Transverse colon (tissue), 4 donors: ENCODE measurements around the gene ZNF865. TPM values are rescaled to one million over a fixed set of nuclear protein-coding genes. Genes with fewer than 3 reads are reported as not detected.

ENCODE experiments used
- DNase-seq: peaks from one replicate; pipeline ENCODE4 v3.0.0-alpha.2; 2019
- H3K27ac ChIP-seq, 4 donors: fragments of 200-600 bp; sonication (generic); 2 replicates each; pipeline ENCODE4 v1.5.1; 2016 to 2018; ENCODE audit warnings: inconsistent platforms in 4 of 4
- H3K27me3 ChIP-seq: fragments of 200-600 bp; sonication (generic); 2 replicates; pipeline ENCODE4 v1.5.1; 2017; ENCODE audit warnings: inconsistent platforms
- H3K36me3 ChIP-seq, 4 donors: fragments of 200-600 bp; sonication (generic); 2 replicates each; pipeline ENCODE4 v1.5.1; 2017 to 2019; ENCODE audit warnings: inconsistent platforms in 4 of 4
- H3K4me1 ChIP-seq, 4 donors: fragments of 200-600 bp; sonication (generic); 2 replicates each; pipeline ENCODE4 v1.5.1; 2017 to 2020; ENCODE audit warnings: inconsistent platforms in 4 of 4
- H3K4me3 ChIP-seq, 4 donors: fragments of 200-600 bp; sonication (generic); 1 replicate in 1 of 4; 2 replicates in 3 of 4; pipeline versions ENCODE4 v1.5.1 to v1.6.1; 2017 to 2019; ENCODE audit warnings: inconsistent platforms in 4 of 4
- H3K9me3 ChIP-seq, 2 donors: fragments of 200-600 bp; sonication (generic); 2 replicates each; pipeline ENCODE4 v1.5.1; 2017 to 2019; ENCODE audit warnings: inconsistent platforms in 2 of 2
- EP300 ChIP-seq: sonication (generic); formaldehyde crosslinking; IDR thresholded peaks from one replicate; pipeline ENCODE4 v1.6.1; 2017; ENCODE audit warnings: antibody characterized with exemption, low read depth
- POLR2A ChIP-seq: fragments of 450-650 bp; IDR thresholded peaks from one replicate; pipeline ENCODE4 v1.6.1; 2016; ENCODE audit warnings: antibody characterized with exemption, mild to moderate bottlenecking, moderate library complexity
- POLR2AphosphoS5 ChIP-seq, 3 donors: sonication (generic); formaldehyde crosslinking; IDR thresholded peaks; one replicate each; pipeline ENCODE4 v1.6.1; 2016; ENCODE audit warnings: antibody characterized with exemption in 3 of 3
- WGBS, 2 donors: methylation state at CpG; one replicate each; pipeline ENCODE4 v1.1.5; 2018; ENCODE audit warnings: low coverage in 1 of 2; 5-methylcytosine and 5-hydroxymethylcytosine counted together
- in situ Hi-C, 4 donors: fragments of 200-750 bp; cut with MboI; loops; one replicate each; pipeline versions ENCODE4 v1.15.0 to v1.15.1; 2017; ENCODE audit warnings: low sequenced_read_pairs in 3 of 4, low pct_ligation_motif_present in 1 of 4, low pct_unique_long_range_greater_than_20kb in 1 of 4
- intact Hi-C: fragments of 100-400 bp; cut with DNase I; formaldehyde crosslinking; loops from one replicate; pipeline ENCODE4 v1.15.1; 2023; ENCODE audit warnings: low total_unique reads
- total RNA-seq, 4 donors: library from RNA; depleted of rRNA; stranded (reverse); fragments of >200 nt; gene quantifications; one replicate each; pipeline ENCODE4 v1.1.0, GENCODE V29; 2016
- TF ChIP-seq, protein P1 (sequence below), 5 experiments: fragments of 200-600 bp in 3 of 5; fragments of 450-650 bp in 2 of 5; sonication (generic) in 3 of 5; IDR thresholded peaks; 1 replicate in 2 of 5; 2 replicates in 3 of 5; pipeline ENCODE4 v1.5.1; 2016 to 2017; ENCODE audit warnings: antibody characterized with exemption in 5 of 5, inconsistent platforms in 3 of 5, mild to moderate bottlenecking in 2 of 5, moderate library complexity in 1 of 5

ZNF865 gene
- total RNA-seq, 4 donors from 2014 or later, result 8.3 to 50.1 (median 13.4) TPM

DNA sequence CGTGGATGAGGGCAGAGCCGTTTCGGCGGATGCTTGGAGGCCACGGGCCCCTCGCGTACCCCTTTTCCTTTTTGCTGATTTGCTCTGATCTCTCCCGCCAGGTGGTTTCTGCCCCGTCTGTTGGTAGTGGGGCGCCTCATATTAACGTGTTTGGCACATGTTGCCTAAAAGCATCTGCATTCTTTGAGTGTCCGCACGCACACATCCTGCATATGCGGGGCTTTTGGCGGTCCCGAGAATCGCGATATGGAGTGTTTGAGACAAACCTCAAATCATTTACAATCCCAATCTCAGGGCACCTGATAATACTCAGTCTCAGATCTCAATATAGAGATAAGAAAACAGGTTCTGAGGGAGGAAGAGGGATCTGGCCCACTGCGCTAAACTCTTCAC lies 50.2 kb downstream of the ZNF865 start:
- no peak for DNase-seq
- TF ChIP-seq POLR2A, result no peak
- Histone ChIP-seq H3K36me3 (peaks cover 0 to 6% (median 0%) of the 10 kb centered on the region in 4 donors), H3K27ac (peak overlapping the region; percentile 93 to 100 (median 99)), H3K4me3 (peak overlapping the region; percentile 66 to 96 (median 92)), H3K9me3 (no peaks in the 10 kb centered on the region), H3K27me3 (no peaks in the 10 kb centered on the region), H3K4me1 (peaks cover 32 to 49% (median 41%) of the 10 kb centered on the region in 4 donors)
- in situ Hi-C loops, result no loop called here
- intact Hi-C loops, result loop anchor here (10.0 kb wide), 1 partner anchor 271 kb away; the partner anchor contains the start of genes RPL28 and TMEM238
- WGBS, 2 donors, result 0% methylated on average over 1 to 19 of the region's 19 CpGs

DNA sequence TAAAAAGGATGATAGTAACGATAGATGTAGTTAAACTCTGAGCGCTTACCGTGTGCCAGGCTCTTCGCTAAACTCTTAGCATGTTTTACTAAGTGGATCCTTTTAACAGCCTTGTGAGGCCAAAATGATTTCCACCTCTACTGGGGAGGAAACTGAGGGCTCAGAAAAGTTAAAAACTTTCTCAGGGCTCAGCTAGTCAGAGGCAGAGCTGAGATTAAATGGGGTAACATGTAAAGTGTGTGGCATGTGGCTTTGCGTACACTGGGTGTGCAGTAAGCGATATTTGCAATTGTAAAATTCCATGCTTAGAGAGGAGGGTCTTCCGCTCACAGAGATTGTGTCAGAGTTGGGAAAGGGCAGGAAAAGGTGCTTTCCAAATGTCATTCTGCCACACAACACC lies 51.1 kb downstream of the ZNF865 start:
- no peaks in the 10 kb centered on the region for H3K27me3 ChIP-seq
- H3K4me1 ChIP-seq, result peaks cover 32 to 49% (median 41%) of the 10 kb centered on the region in 4 donors
- TF ChIP-seq, protein P1, sequence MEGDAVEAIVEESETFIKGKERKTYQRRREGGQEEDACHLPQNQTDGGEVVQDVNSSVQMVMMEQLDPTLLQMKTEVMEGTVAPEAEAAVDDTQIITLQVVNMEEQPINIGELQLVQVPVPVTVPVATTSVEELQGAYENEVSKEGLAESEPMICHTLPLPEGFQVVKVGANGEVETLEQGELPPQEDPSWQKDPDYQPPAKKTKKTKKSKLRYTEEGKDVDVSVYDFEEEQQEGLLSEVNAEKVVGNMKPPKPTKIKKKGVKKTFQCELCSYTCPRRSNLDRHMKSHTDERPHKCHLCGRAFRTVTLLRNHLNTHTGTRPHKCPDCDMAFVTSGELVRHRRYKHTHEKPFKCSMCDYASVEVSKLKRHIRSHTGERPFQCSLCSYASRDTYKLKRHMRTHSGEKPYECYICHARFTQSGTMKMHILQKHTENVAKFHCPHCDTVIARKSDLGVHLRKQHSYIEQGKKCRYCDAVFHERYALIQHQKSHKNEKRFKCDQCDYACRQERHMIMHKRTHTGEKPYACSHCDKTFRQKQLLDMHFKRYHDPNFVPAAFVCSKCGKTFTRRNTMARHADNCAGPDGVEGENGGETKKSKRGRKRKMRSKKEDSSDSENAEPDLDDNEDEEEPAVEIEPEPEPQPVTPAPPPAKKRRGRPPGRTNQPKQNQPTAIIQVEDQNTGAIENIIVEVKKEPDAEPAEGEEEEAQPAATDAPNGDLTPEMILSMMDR (IDR thresholded peaks at IDR 0.05), result no peak
- TF ChIP-seq POLR2AphosphoS5 (IDR thresholded peaks at IDR 0.05) (no peak), POLR2A (no peak), EP300 (no peak)
- peaks cover 0 to 14% (median 3%) of the 10 kb centered on the region in 4 donors for H3K36me3 ChIP-seq
- WGBS, 2 donors, result 39 to 44% methylated on average over 7 of the region's 7 CpGs
- H3K4me3 ChIP-seq, result peak overlapping the region in 3 of 4 donors; percentile 66 to 93 (median 92)
- no peaks in the 10 kb centered on the region for H3K9me3 ChIP-seq
- intact Hi-C loops (loop anchor here (10.0 kb wide), 1 partner anchor 272 kb away; the partner anchor contains the start of genes RPL28 and TMEM238), in situ Hi-C loops (no loop called here)
- DNase-seq, result no peak
- H3K27ac ChIP-seq, result peak overlapping the region in 2 of 4 donors; percentile 9 to 18

DNA sequence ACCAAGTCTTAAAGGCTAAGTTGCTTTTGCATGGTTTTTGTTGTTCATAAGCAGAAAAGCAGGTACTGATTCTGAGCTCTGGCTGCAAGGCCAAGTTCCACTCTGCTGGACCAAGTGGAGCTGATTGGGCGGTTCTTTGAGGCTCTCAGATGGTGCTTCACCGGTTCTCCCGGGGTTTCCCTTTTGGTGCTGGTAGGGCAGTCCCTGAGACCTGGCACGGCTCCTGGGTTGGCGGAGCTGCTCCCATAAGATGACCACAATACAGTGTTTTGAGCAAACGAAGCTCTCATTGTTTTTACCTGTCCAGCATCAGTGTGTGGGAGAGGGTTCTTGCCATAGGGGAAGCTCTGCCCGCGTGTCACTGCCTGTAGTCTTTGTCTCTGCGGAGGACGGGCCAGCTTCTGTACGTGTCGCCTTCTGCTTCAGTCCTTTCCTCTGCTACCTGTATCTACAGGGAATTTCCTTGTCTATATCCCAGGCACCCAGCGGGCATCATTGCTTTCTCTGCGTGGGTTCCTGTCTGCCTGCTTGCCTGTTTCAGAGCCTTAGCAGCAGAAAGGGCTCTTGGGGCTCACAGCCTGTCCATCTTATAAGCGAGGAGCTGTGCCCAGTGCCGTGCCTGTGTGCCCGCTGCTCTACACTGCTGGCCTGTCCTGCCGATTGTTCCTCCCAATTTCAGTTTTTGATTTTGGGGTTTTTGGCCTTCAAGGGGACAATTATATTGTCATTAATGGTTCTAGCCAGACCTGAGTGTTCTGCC lies 51.7 kb downstream of the ZNF865 start:
- Histone ChIP-seq H3K27me3 (no peaks in the 10 kb centered on the region), H3K4me1 (peaks cover 32 to 49% (median 41%) of the 10 kb centered on the region in 4 donors), H3K4me3 (peak overlapping the region in 2 of 4 donors; percentile 66 to 93), H3K9me3 (no peaks in the 10 kb centered on the region), H3K36me3 (peaks cover 0 to 20% (median 5%) of the 10 kb centered on the region in 4 donors), H3K27ac (peak overlapping the region in 2 of 4 donors; percentile 9 to 18)
- WGBS, 2 donors, result 6 to 22% methylated on average over 3 to 18 of the region's 18 CpGs
- TF ChIP-seq EP300 (no peak), POLR2A (no peak), POLR2AphosphoS5 (IDR thresholded peaks at IDR 0.05) (no peak)
- TF ChIP-seq, protein P1 (IDR thresholded peaks at IDR 0.05), result no peak
- no peak for DNase-seq
- intact Hi-C loops (loop anchor here (10.0 kb wide), 1 partner anchor 272 kb away; the partner anchor contains the start of genes RPL28 and TMEM238), in situ Hi-C loops (no loop called here)

DNA sequence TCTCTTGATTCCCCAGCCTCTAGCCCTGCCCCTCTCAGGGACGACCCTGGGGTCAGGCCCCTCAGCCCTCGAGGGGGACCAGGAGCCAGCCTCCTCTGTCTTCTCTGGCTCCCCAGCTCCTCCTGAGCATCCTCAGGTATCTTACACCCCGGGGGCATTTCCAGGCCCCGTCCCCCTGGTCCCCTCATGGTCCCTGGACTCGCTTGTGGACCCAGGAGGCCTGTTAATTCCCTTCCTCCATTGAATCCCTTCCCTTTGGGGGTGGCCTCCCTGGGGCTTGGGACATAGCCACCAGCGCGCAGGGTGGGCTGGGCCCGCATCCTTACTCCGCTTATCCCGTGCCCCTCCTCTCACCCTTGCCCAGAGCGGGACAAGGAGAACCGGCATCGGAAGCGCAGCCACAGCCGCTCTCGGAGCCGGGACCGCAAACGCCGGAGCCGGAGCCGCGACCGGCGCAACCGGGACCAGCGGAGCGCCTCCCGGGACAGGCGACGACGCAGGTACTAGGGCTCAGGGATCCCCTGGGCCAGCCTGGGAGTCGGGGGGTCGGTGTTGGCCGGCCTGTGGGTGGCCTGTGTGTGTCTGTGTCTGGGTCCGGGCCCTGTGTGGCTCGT lies 53.5 kb downstream of the ZNF865 start:
- in situ Hi-C loops, result no loop called here
- TF ChIP-seq POLR2AphosphoS5 (IDR thresholded peaks at IDR 0.05), result no peak
- TF ChIP-seq, protein P1 (IDR thresholded peaks at IDR 0.05), result no peak
- TF ChIP-seq POLR2A, result no peak
- DNase-seq, result no peak
- Histone ChIP-seq H3K4me1 (peaks cover 32 to 41% (median 37%) of the 10 kb centered on the region in 4 donors), H3K9me3 (no peaks in the 10 kb centered on the region), H3K4me3 (no peak overlapping the region), H3K27ac (no peak overlapping the region), H3K27me3 (no peaks in the 10 kb centered on the region), H3K36me3 (peaks cover 0 to 38% (median 16%) of the 10 kb centered on the region in 4 donors)
- intact Hi-C loops, result loop anchor here (10.0 kb wide), 1 partner anchor 274 kb away; the partner anchor contains the start of genes RPL28 and TMEM238
- WGBS, 2 donors, result 87% methylated on average over 36 of the region's 37 CpGs; no CpG with 5 or more reads in 1 of the 2 donors
